Spleen (tissue), 7 donors: ENCODE results near the gene COPS8.

Source experiments
- CTCF ChIP-seq, 11 experiments: fragments of 200-600 bp in 7 of 11; fragments of 450-650 bp in 4 of 11; sonication (generic) in 4 of 11; IDR thresholded peaks in 8 of 11; conservative IDR thresholded peaks in 3 of 11; 1 replicate in 7 of 11; 2 replicates in 4 of 11; pipeline versions ENCODE4 v1.4.0 to v1.8.0; 2016 to 2021; ENCODE audit warnings: antibody characterized with exemption in 11 of 11, inconsistent platforms in 4 of 11, mild to moderate bottlenecking in 1 of 11
- POLR2A ChIP-seq, 3 donors: fragments of 450-650 bp; IDR thresholded peaks; one replicate each; pipeline ENCODE4 v1.5.1; 2017; ENCODE audit warnings: antibody characterized with exemption in 3 of 3, mild to moderate bottlenecking in 1 of 3
- POLR2AphosphoS5 ChIP-seq, 3 donors: sonication (generic); formaldehyde crosslinking; IDR thresholded peaks; one replicate each; pipeline ENCODE4 v1.5.1; 2017; ENCODE audit warnings: antibody characterized with exemption in 3 of 3
- donor health status: DM: no; HTN: no; CAD: no; lungs with moderate emphysema.
- donor health status: DM: no; HTN: no; CAD: no.
- donor health status: DM: no; HTN: no; CAD: no.

DNA sequence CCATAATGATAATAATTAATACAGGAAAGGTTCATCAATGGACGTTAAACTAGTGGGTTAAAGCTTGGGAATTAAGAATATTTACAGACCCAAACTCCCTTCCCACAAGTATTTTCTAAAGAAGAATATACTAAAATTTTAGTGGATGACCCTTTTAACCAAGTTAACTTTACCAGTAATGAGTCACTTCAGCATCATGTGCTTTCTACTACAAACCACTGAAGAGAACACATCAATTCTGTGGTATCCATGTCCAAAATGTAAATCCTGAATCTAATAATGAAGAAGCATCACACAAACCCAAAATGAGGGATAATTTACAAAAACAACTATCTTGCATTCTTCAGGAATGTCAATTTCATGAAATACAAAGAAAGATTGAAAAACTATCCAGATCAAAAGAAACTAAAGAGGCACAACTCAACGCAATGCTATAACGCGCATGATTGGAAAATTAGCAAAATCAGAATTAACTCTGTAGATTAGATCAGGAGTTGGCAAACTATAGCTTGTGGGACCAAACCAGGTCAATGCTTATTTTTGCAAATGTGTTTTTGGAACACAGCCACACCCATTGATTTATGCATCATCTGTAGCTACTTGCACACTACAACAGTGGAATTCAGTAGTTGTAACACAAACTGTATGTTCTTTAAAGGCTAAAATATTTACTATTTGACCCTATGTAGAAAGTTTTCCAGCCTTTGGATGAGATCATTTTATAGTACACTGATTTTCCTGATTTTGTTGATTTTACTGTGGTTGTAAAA, 27.5 kb downstream of the COPS8 start:
- TF ChIP-seq CTCF (IDR thresholded peaks at IDR 0.05 in 8 of 11, conservative IDR thresholded peaks at IDR 0.05 in 3 of 11) (no peak), POLR2A (IDR thresholded peaks at IDR 0.05) (no peak), POLR2AphosphoS5 (IDR thresholded peaks at IDR 0.05) (no peak)
